ENCODE measurements around the gene RNF111.

GRCh38 chr15:59137566-59137965 lies 150.1 kb downstream of the RNF111 start:
- no peak for TF ChIP-seq POLR2AphosphoS5 (IDR thresholded peaks at IDR 0.05; ENCODE audit: low read depth, low read length)
- no peak for TF ChIP-seq POLR2A (IDR thresholded peaks at IDR 0.05; ENCODE audit: low read depth, low read length)
